NCI-H1694 treated with DMSO at 0.1 percent for 48 hours (cell line): ENCODE measurements around the gene TRIP4.
"Not testable (repeated sequence)": the region's sequence is repeated elsewhere in the genome, so short reads cannot be mapped to it uniquely, and the experiment has no call there.

Experiments
- DNase-seq: peaks from one replicate; lab custom pipeline; 2025; lab: John Stamatoyannopoulos, UW

TRIP4 gene

DNA sequence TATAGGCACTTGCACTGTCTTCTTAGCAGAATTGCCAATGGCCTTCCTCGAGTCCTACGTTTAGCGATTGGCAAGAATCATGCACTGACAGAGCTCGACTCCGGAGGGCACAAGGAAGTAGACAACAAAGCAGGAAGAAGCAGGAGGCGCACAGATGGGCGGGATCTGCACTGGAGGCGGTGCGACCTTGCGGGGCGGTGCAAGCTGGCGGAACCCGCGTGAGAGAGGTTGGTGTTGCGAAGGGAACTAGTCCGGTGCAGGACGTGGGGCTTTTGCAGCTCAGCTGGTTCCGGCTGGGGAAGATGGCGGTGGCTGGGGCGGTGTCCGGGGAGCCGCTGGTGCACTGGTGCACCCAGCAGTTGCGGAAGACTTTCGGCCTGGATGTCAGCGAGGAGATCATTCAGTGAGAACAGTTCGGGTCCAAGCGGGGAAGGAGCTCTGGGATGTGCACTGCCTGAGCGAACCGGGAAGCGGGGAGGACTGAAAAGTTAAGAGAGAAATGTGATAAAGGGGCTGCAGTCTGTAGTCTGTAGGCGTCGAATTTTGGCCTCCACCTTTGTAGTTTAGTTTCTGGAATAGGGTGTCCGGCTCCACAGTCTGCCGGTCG lies at the start of gene TRIP4:
Gene TRIP4 (plus strand): TSS at position 275 of the 607 bp plus-strand sequence. CDS start 28 bp downstream, at position 303.
- DNase-seq = peak; percentile 93

DNA sequence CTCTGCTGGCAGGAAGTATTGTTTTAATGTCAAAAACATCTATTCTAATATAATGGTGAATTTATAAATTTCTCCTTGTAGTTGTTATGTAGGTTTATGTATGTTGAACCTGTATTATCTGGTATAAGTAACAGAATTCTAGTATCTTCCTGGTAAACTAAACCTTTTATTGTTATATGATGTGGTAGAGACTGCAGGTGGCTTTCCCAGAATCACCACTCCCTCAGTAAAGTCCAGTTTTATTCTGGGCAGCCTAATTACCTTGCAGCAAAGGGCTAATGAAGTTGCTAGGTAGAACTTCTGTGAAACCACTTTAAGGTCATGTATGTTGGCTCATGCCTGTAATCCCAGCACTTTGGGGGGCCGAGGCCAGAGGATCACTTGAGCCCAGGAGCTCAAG lies 47.3 kb upstream of the TRIP4 start:
- no peak for DNase-seq

- no peak for DNase-seq
Measured at GRCh38 chr15:64341961-64342360, 45.7 kb upstream of the TRIP4 start.

DNA sequence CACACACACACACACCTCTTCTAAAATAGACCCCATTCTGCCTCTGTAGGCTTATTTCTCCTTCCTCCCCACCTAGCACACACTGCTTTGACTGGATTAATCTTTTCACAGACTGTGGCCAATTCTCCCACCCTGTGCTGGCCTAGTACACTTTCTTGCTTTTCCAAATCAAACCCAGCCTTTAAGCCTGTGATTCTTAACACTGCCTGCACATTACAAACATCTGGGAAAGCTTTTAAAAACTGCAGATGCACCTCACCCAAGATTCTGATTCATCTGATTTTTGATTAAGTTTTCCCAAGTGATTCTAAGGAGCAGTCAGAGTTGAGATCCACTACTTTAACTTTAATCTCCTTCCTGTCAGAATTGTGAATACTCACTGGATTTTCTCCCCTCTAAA lies 44.4 kb upstream of the TRIP4 start:
- DNase-seq = no peak

DNA sequence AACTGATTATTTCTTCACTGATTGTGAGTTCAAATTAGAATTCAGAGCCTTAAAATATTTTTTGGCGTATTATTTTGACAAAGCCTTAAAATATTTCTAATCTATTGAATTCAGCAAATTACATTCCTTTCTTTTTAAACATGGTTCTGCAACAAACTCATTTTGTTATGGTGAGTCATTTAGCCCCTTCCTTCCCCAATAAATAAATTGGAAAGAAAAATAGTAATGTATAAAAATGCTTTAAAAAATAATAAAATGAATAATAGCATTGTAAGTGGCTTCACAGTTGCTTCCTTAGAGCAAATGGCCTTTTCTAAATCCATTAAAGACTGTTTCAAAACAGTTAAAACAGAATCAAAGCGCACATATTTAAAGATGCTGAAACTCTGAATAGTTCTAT lies 43.8 kb upstream of the TRIP4 start:
- no peak for DNase-seq

DNA sequence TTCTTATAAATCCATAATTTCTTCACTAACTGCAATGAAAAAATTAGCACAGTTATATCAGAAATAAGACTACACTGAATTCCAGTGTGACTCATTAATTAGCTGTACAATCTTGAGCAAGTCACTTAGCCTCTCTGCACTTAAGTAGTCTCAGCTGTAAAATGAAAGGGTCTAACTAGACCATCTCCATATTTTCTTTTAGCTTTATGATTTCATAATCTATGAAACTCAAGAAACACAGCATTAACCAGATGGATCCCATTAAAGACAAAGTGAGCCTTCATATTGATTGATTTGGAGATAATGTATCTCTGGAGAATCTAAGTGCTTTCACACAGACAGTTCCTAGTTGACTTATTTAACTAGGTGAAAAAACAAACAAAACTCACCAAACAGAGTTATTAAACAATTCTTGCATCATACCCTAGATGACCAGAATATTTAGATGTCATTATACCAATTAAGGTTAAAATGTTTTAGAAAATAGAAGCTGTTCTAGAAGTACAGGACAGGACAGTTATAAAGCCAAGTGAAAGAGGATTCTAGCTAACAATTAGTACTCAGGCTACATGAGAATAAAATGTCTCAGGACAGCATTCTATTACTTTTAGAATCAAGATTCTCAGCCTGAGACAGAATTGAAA lies 42.9 kb upstream of the TRIP4 start:
- DNase-seq = no peak

DNA sequence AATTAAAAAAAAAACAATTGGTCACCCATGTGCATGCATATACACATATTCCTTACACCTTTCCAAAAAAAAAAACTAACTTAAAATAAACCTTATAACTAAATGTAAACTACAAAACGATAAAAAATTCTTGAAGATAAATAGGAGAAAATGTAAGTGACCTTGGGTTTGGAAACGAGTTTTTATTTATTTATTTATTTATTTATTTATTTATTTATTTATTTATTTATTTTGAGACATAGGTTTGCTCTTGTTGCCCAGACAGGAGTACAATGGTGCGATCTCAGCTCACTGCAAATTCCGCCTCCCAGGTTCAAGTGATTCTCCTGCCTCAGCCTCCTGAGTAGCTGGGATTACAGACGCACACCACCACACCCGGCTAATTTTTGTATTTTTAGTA lies 41.4 kb upstream of the TRIP4 start:
- DNase-seq = not testable (repeated sequence)

DNA sequence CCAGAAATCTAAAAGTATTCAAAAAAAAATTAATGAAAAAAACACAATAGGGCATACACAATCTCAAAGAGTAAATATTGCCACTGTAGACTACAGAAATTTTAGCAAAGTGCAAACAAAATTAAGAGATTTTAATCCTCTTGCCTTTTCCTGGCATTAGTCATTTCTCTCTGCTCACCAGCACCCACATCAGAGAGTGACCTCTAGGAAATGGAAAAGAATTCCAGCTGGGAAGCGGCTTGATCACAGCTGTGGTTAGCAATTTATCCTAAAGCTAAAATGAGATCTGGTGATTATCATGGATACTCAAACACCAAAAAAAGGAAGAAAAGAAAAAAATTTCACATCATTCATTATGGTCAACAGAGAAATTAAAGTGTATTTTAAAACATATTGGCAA lies 39.2 kb upstream of the TRIP4 start:
- no peak for DNase-seq

DNA sequence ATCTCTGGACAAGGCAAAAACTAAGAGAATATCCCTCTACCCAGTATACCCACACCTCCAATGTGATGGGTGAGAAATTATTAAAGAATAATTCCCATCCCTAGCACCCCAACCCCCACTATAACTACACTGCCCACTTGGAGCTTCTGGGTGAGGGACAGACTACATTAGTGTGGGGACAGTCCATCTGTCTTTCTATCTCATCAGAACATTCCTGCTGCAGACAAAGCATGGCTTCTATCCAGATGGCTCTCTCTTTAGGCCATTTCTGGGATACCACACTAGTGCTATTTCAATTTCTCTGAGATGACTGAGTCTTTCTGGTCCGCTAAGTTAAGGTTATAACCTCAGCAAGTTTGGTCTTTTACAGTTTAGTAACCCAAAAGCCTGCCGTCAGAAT lies 38.3 kb upstream of the TRIP4 start:
- DNase-seq = no peak

- DNase-seq = no peak
Measured at GRCh38 chr15:64351265-64351664, 36.4 kb upstream of the TRIP4 start.

DNA sequence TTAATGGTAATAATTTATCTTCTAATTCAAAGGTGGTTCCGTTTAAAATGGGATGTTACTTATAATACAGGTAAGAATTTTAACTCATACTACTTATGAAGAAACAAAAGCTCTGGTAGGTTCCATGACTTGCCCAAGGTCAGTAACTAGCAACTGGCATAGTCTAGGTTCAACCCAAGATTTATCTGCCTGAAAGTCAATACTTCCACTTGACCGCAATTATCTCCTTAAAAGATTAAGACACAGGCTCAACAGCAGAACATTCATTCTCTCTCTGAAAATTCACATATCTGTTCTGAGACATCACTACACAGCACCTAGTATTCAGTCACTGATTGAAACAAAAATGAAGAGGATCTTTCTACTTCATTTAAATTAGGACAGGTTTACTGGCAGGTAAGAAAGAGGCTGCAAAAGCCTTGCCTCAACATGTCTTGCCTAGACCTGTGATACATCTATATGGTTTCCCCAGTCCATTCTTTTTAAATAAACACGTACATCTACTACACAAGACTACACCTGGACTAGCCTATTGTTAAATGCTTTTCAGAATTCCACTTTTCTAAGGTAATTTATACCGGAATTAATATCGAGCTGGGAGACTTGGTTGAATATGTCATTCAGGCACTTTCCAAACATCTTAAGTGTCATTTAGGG lies 32.8 kb upstream of the TRIP4 start:
- no peak for DNase-seq

- DNase-seq = no peak
Measured at GRCh38 chr15:64355348-64355943, 32.2 kb upstream of the TRIP4 start.

DNA sequence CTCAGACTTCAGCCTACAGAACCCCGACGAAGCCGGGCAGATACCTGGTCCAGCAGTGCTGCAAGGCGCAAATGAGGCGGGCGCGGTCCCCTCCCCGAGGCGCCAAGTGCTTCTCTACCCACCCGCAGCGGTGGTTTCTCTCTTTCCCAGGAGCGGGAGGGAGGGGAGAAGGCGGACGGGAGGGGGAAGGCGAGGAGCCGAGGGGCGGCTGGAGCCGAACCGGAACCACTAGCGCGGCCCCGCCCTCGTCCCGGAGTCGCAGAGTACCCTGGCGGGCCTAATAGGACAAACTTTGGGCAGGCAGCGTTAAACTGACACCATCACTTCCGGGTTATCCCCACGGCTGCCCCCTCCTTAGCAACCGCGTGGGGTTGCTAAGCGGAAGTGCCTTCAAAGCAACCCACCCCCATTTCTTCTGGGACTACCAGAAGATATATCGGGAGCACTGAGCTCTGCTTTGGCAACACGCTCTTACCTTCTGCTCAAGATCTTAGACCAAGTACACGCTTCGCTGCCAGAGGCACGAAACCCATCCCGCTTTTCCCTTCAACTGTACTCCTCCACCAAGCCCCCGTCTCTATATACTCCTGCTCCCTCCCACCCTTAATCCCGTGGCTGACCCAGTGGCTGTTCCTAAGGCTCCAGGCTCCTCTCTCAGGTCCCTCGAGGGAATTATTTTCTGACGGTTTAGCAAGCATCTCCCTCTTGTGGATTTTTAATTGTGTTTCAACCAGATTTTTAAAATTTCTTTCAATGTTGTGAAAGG lies 31.5 kb upstream of the TRIP4 start, which contains the start of gene CSNK1G1:
Gene CSNK1G1 (minus strand): TSS at position 230 of the 766 bp plus-strand sequence. CDS start 55,674 bp downstream, outside the sequence.
- peak; percentile 90 for DNase-seq

DNA sequence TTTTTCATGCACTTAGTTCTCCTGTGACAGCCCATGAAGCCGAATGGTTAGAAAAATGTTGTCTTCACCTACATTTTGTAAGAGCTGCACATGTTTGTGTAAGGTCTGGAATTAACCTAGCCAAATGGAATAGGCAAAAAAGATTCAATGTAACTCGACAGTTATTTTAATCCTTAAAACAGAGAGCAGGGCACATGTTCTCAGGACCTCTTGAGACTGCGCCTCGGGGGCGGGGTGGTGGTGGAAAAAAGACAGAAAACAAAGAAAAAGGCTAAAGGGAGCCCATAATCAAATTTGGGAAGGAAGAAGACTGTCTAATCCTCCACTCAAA lies 31.0 kb upstream of the TRIP4 start:
- DNase-seq = no peak

- DNase-seq = no peak
Measured at GRCh38 chr15:64361259-64361658, 26.4 kb upstream of the TRIP4 start.

DNA sequence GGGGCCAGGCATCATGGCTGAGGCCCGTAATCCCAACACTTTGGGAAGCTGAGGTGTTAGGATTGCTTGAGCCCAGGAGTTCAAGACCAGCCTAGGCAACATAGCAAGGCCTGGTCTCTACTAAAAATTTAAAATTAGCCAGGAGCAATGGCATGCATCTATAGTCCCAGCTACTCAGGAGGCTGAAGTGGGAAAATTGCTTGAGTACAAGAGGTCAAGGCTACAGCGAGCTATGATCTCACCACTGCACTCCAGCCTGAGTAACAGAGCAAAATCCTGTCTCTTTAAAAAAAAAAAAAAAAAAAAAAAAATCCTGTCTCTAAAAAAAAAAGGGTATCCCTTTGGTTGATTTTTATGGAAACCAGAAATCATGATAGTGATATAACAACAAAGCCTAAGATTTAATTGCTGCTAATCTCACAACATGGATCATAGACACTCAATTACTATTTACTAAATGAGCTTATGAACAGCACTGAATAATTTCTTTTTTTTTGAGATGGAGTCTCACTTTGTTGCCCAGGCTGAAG lies 18.5 kb upstream of the TRIP4 start:
- no peak for DNase-seq

DNA sequence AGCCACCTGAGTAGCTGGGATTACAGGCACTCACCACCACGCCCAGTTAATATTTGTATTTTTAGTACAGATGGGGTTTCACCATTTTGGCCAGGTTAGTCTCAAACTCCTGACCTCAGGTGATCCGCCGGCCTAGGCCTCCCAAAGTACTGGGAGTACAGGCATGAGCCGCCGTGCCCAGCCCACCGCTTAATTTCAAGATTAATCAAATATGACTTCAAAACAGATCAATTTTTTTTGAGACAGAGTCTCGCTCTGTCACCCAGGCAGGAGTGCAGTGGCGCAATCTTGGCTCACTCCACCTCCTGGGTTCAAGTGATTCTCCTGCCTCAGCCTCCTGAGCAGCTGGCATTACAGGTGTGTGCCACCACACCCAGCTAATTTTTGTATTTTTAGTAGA lies 16.3 kb upstream of the TRIP4 start:
- not testable (repeated sequence) for DNase-seq

DNA sequence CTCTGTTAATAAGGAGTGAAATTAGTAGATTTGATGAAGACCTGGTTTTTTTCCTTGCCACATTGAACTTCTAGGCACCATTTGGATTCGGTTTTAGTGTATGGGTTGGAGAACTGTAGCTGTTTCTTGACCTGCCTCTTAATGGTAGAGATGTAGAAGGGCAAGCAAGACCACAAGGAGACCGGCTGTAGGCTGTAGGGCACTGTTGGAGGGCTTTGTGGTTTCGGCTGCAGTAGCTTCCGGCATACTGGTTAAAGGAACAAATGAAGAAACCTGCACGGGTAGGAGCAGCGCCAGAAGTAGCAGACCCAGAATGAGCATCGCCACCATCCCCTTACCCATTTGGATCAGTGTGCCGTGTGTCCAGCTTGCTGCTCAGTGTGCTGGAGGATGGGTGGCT lies 14.3 kb upstream of the TRIP4 start:
- no peak for DNase-seq

DNA sequence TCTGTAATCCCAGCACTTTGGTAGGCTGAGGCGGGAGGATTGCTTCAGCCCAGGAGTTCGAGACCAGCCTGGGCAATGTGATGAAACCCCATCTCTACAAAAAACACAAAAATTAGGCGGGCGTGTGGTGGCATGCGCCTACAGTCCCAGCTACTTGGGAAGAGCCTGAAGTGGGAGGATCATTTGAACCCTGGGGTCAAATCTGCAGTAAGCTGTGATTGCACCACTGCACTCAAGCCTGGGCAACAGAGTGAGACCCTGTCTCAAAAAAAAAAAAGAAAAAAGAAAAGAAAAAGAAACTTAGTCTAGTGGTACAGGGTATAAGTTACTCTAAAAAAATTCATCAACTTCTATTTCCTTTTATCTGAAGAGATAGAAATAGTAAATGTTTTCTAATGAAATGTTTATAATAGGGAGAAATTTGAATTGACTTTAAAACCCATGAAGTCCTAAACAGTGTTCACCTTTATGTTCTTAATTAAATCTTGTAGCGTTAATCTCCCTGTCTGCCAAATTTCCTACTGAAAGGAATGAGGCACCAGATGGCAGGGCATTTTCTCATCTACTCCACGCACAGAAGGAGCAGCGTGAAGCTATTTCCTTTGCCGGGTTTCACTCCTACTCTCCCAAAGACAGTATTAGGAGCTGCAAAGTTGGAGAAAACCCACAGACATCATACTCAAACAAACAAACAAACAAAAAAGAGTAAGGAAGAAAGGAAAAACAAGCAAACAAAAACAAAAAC lies 8.2 kb upstream of the TRIP4 start:
- peak; percentile 11 for DNase-seq

GRCh38 chr15:64380130-64380870 lies 7.3 kb upstream of the TRIP4 start:
- not testable (repeated sequence) for DNase-seq
